WTC11 (cell line): Measurements from ENCODE around the gene WWOX. TPM values are rescaled to one million over a fixed set of nuclear protein-coding genes. Genes with fewer than 3 reads are reported as not detected.

Experiments used
- ATAC-seq: fragments of 200-7000 bp; cut with Tn5 transposase; 2 replicates; pipeline ENCODE4 v1.10.0; 2021; ENCODE audit warnings: mild to moderate bottlenecking, moderate library complexity
- CTCF ChIA-PET: fragments of 300-600 bp; sonication (Branson Sonifier 250); formaldehyde crosslinking; loops from one replicate; lab custom pipeline; 2021; ENCODE audit warnings: antibody characterized with exemption; lab: Charles Lee
- POLR2A ChIA-PET: fragments of 350-600 bp; sonication (Branson Sonifier 250); formaldehyde crosslinking; loops from one replicate; lab custom pipeline; 2021; ENCODE audit warnings: antibody characterized with exemption; lab: Charles Lee
- DNase-seq: peaks from one replicate; pipeline ENCODE4 v3.0.0; 2021; ENCODE audit warnings: low spot score
- H3K27ac Mint-ChIP-seq: 2 replicates; pipeline ENCODE4 v1.8.0; 2021; ENCODE audit warnings: mixed read lengths
- H3K27me3 Mint-ChIP-seq: 2 replicates; pipeline ENCODE4 v1.8.0; 2021; ENCODE audit warnings: low read depth, mild to moderate bottlenecking, moderate library complexity, mixed read lengths
- H3K36me3 Mint-ChIP-seq: 2 replicates; pipeline ENCODE4 v1.8.0; 2021; ENCODE audit warnings: mixed read lengths
- H3K4me1 Mint-ChIP-seq: 2 replicates; pipeline ENCODE4 v1.8.0; 2022; ENCODE audit warnings: mixed read lengths
- H3K4me3 Mint-ChIP-seq: 2 replicates; pipeline ENCODE4 v1.8.0; 2021; ENCODE audit warnings: mild to moderate bottlenecking, moderate library complexity, mixed read lengths
- H3K9me3 Mint-ChIP-seq: 2 replicates; pipeline ENCODE4 v1.8.0; 2021; ENCODE audit warnings: mixed read lengths
- AFF4 ChIP-seq: sonication (generic); formaldehyde crosslinking; IDR thresholded peaks from 2 replicates; pipeline ENCODE4 v1.8.1; 2023; ENCODE audit warnings: mild to moderate bottlenecking, missing genetic modification reagents, borderline replicate concordance
- ATF1 ChIP-seq: sonication (generic); formaldehyde crosslinking; IDR thresholded peaks from 2 replicates; pipeline ENCODE4 v1.8.1; 2023; ENCODE audit warnings: mild to moderate bottlenecking, moderate library complexity, missing genetic modification reagents
- CREB1 ChIP-seq: sonication (generic); formaldehyde crosslinking; IDR thresholded peaks from 2 replicates; pipeline ENCODE4 v1.8.0; 2023; ENCODE audit warnings: mild to moderate bottlenecking, missing genetic modification reagents
- ETV6 ChIP-seq: sonication (generic); formaldehyde crosslinking; IDR thresholded peaks from 2 replicates; pipeline ENCODE4 v1.8.1; 2022; ENCODE audit warnings: mild to moderate bottlenecking, missing genetic modification reagents
- GABPB1 ChIP-seq: sonication (generic); formaldehyde crosslinking; IDR thresholded peaks from 2 replicates; pipeline ENCODE4 v1.8.1; 2023; ENCODE audit warnings: mild to moderate bottlenecking, missing genetic modification reagents
- HMGA2 ChIP-seq: fragments of 250-450 bp; sonication (Bioruptor Pico); IDR thresholded peaks from 2 replicates; pipeline ENCODE4 v1.4.0; 2021; ENCODE audit warnings: mild to moderate bottlenecking, moderate library complexity
- JUN ChIP-seq: sonication (generic); formaldehyde crosslinking; IDR thresholded peaks from 2 replicates; pipeline ENCODE4 v1.8.0; 2023; ENCODE audit warnings: mild to moderate bottlenecking, missing genetic modification reagents
- MYBL2 ChIP-seq: sonication (generic); formaldehyde crosslinking; IDR thresholded peaks from 2 replicates; pipeline ENCODE4 v1.8.1; 2023; ENCODE audit warnings: mild to moderate bottlenecking, moderate library complexity, missing genetic modification reagents
- NR3C1 ChIP-seq: sonication (generic); formaldehyde crosslinking; conservative IDR thresholded peaks from 2 replicates; pipeline ENCODE4 v1.8.1; 2023; ENCODE audit warnings: low read depth, mild to moderate bottlenecking, missing genetic modification reagents
- PRRX2 ChIP-seq: fragments of 250-450 bp; sonication (Bioruptor Pico); IDR thresholded peaks from 2 replicates; pipeline ENCODE4 v1.8.0; 2021; ENCODE audit warnings: mild to moderate bottlenecking
- RORB ChIP-seq: fragments of 250-450 bp; sonication (Bioruptor Pico); IDR thresholded peaks from 2 replicates; pipeline ENCODE4 v1.9.0; 2021; ENCODE audit warnings: mild to moderate bottlenecking
- USF1 ChIP-seq: sonication (generic); formaldehyde crosslinking; IDR thresholded peaks from 2 replicates; pipeline ENCODE4 v1.8.0; 2022; ENCODE audit warnings: mild to moderate bottlenecking, missing genetic modification reagents
- ZNF263 ChIP-seq: sonication (generic); formaldehyde crosslinking; IDR thresholded peaks from 2 replicates; pipeline ENCODE4 v1.8.1; 2022; ENCODE audit warnings: low read depth, mild to moderate bottlenecking, moderate library complexity, missing genetic modification reagents
- ZNF423 ChIP-seq: fragments of 250-450 bp; sonication (Bioruptor Pico); IDR thresholded peaks from 2 replicates; pipeline ENCODE4 v2.1.2; 2022; ENCODE audit warnings: mild to moderate bottlenecking, moderate library complexity
- total RNA-seq: library from RNA; stranded (reverse); gene quantifications from 3 replicates; pipeline ENCODE4 v1.2.3, GENCODE V29; 2021

The WWOX gene
- total RNA-seq, 1 experiment from 2014 or later: 15.7 TPM

- no peak for TF ChIP-seq USF1 (CRISPR knock-in tag)
- TF ChIP-seq, all 79 proteins: peak for 0
Measured at GRCh38 chr16:79171931-79172705, 1072.7 kb downstream of the WWOX start (continued).

- ChIA-PET CTCF (no interaction called here), POLR2A (no interaction called here)
- no peak for ATAC-seq
- Mint-ChIP-seq H3K4me1 (peaks cover 36% of the 10 kb centered on the region), H3K27ac (no peak overlapping the region), H3K4me3 (no peak overlapping the region), H3K27me3 (no peaks in the 10 kb centered on the region; the same call in 1 of the 2 replicates), H3K36me3 (peaks cover 4% of the 10 kb centered on the region), H3K9me3 (peaks cover 13% of the 10 kb centered on the region)
- TF ChIP-seq ATF1 (CRISPR knock-in tag): no peak
- no peak for TF ChIP-seq ZNF423 (CRISPR knock-in tag)
- no peak for TF ChIP-seq GABPB1 (CRISPR knock-in tag)
- no peak for TF ChIP-seq RORB
- TF ChIP-seq MYBL2 (CRISPR knock-in tag): no peak
- no peak for TF ChIP-seq AFF4 (CRISPR knock-in tag)
- TF ChIP-seq PRRX2 (CRISPR knock-in tag): no peak
- no peak for TF ChIP-seq CREB1 (CRISPR knock-in tag)
- no peak for TF ChIP-seq USF1 (CRISPR knock-in tag)
- TF ChIP-seq NR3C1: no peak
- DNase-seq: no peak
Measured at GRCh38 chr16:79172976-79173500, 1073.6 kb downstream of the WWOX start.

- TF ChIP-seq ATF1 (CRISPR knock-in tag): no peak
- no peak for TF ChIP-seq JUN (CRISPR knock-in tag)
- TF ChIP-seq NR3C1: no peak
- no peak for TF ChIP-seq ZNF263 (CRISPR knock-in tag)
- no peak for TF ChIP-seq HMGA2 (CRISPR knock-in tag)
- no peak for TF ChIP-seq ETV6 (CRISPR knock-in tag)
- ATAC-seq (no peak), DNase-seq (no peak)
- peaks cover 4% of the 10 kb centered on the region; the same call in 1 of the 2 replicates for H3K36me3 Mint-ChIP-seq
- peaks cover 33% of the 10 kb centered on the region for H3K4me1 Mint-ChIP-seq
- H3K27me3 Mint-ChIP-seq: no peaks in the 10 kb centered on the region; the same call in 1 of the 2 replicates
- CTCF ChIA-PET: no interaction called here
- no peak overlapping the region for H3K4me3 Mint-ChIP-seq
- POLR2A ChIA-PET: no interaction called here
- no peak overlapping the region for H3K27ac Mint-ChIP-seq
- H3K9me3 Mint-ChIP-seq: peaks cover 13% of the 10 kb centered on the region
Measured at GRCh38 chr16:79173919-79174318, 1074.5 kb downstream of the WWOX start.
